Measurements from ENCODE around the gene ZBTB40. TPM values are rescaled to one million over a fixed set of nuclear protein-coding genes. Genes with fewer than 3 reads are reported as not detected.

The ZBTB40 gene
- total and polyA plus RNA-seq, 2 of the 13 experiments (the other 11 are each of a cell fraction or from before 2014, with no cell fraction given), result 8.8 to 16.5 TPM

DNA sequence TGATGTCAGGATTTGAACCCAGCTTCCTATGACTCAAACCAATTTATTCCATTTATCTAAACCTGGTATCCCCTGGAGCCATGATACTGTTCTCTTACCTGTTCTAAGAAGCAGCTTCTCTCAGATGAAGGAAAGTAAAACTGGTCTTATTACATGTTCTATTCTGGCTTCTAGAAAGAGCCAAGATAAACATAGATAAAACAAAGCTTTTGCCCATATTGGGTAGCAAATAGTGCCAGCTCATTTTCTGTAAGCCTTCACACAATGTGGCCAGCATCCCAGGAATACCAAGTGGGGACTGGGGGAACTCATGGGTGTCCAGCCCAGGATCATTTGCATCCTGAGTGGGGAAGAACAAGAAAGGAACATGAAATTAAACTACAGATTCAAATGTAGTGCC, 58.2 kb downstream of the ZBTB40 start:
- ATAC-seq, result no peak
- CTCF ChIA-PET (ENCODE audit: low intra/inter-chr PET ratio, low total read pairs), result no interaction called here

DNA sequence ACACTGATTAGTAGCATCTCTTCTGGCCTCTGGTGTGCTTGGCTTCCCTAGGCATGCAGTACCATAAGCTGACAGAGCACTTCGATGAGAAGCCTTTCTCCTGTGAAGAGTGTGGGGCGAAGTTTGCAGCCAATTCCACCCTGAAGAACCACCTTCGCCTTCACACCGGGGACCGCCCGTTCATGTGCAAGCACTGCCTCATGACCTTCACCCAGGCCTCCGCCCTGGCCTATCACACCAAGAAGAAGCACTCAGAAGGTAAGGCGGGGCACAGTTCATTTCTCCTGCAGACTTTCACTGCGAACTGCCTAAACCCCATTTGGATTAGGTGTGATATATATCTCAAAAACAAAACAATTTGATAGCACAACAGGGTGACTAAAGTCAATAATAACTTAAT, 61.2 kb downstream of the ZBTB40 start:
- Histone ChIP-seq H3K9me3 (ENCODE audit: low read length) (no peaks in the 10 kb centered on the region), H3K9ac (ENCODE audit: insufficient read depth, low read depth, low read length) (no peak overlapping the region), H3K4me3 (replicated peaks in 1 of 3; ENCODE audit: insufficient read depth in 1 of 3, low read depth in 2 of 3, low read length in 3 of 3) (no peak overlapping the region), H3K4me1 (ENCODE audit: insufficient read depth, low read length) (no peaks in the 10 kb centered on the region), H3K79me2 (ENCODE audit: insufficient read depth, low read length) (no peaks in the 10 kb centered on the region), H4K20me1 (ENCODE audit: insufficient read depth, low read length) (no peaks in the 10 kb centered on the region), H3K27ac (ENCODE audit: extremely low read length, insufficient read depth, low read length) (no peak overlapping the region), H2AFZ (ENCODE audit: low read length) (no peak overlapping the region), H3K36me3 (replicated peaks in 1 of 2; ENCODE audit: control insufficient read depth in 1 of 2, insufficient read depth in 2 of 2, low read length in 2 of 2) (peaks cover 25 to 90% of the 10 kb centered on the region in 2 experiments), H3K4me2 (ENCODE audit: low read depth, low read length) (no peak overlapping the region), H3K27me3 (ENCODE audit: control insufficient read depth in 1 of 2, insufficient read depth in 2 of 2, low read length in 2 of 2) (no peaks in the 10 kb centered on the region)
- in situ Hi-C loops (cut with HindIII; ENCODE audit: extremely low pct_ligation_motif_present, low pct_unique_long_range_greater_than_20kb) (no loop called here), intact Hi-C loops (cut with micrococcal nuclease; ENCODE audit: unreplicated experiment) (no loop called here)
- no TSS peak for BruUV-seq (replicated peaks)
- 97% methylated on average over 8 of the region's 9 CpGs for WGBS (ENCODE audit: low lambda C conversion rate)
- no peak for FAIRE-seq
- no peak for DNase-seq (ENCODE audit: low spot score)
- POLR2A ChIA-PET, result no interaction called here
- CTCF ChIA-PET (ENCODE audit: low intra/inter-chr PET ratio, low total read pairs), result no interaction called here
- ATAC-seq, result no peak
- TF ChIP-seq ZBTB42 (CRISPR knock-in tag; IDR thresholded peaks at IDR 0.05) (no peak), ZNF607 (CRISPR knock-in tag; IDR thresholded peaks at IDR 0.05; ENCODE audit: borderline replicate concordance) (no peak), ZNF83 (CRISPR knock-in tag; IDR thresholded peaks at IDR 0.05; ENCODE audit: borderline replicate concordance) (no peak), ESRRA (CRISPR knock-in tag; IDR thresholded peaks at IDR 0.05; ENCODE audit: low read depth) (no peak)
- TF ChIP-seq, protein P1, sequence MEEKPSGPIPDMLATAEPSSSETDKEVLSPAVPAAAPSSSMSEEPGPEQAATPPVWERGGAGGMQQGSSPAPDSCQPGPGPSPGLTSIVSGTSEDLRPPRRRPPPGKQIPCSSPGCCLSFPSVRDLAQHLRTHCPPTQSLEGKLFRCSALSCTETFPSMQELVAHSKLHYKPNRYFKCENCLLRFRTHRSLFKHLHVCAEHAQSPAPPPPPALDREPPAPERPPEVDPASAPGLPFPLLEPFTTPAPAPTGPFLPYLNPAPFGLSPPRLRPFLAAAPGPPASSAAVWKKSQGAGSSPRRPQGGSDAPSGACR (CRISPR knock-in tag; IDR thresholded peaks at IDR 0.05), result no peak
- TF ChIP-seq, protein P2, sequence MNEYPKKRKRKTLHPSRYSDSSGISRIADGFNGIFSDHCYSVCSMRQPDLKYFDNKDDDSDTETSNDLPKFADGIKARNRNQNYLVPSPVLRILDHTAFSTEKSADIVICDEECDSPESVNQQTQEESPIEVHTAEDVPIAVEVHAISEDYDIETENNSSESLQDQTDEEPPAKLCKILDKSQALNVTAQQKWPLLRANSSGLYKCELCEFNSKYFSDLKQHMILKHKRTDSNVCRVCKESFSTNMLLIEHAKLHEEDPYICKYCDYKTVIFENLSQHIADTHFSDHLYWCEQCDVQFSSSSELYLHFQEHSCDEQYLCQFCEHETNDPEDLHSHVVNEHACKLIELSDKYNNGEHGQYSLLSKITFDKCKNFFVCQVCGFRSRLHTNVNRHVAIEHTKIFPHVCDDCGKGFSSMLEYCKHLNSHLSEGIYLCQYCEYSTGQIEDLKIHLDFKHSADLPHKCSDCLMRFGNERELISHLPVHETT (CRISPR knock-in tag; conservative IDR thresholded peaks at IDR 0.05), result no peak
- TF ChIP-seq, protein P3, sequence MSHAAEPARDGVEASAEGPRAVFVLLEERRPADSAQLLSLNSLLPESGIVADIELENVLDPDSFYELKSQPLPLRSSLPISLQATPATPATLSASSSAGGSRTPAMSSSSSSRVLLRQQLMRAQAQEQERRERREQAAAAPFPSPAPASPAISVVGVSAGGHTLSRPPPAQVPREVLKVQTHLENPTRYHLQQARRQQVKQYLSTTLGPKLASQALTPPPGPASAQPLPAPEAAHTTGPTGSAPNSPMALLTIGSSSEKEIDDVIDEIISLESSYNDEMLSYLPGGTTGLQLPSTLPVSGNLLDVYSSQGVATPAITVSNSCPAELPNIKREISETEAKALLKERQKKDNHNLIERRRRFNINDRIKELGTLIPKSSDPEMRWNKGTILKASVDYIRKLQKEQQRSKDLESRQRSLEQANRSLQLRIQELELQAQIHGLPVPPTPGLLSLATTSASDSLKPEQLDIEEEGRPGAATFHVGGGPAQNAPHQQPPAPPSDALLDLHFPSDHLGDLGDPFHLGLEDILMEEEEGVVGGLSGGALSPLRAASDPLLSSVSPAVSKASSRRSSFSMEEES (CRISPR knock-in tag; IDR thresholded peaks at IDR 0.05), result no peak

More for the DNA sequence above, 58.2 kb downstream of the ZBTB40 start:
- no peaks in the 10 kb centered on the region for H4K20me1 ChIP-seq (ENCODE audit: insufficient read depth, low read length)
- no peak overlapping the region for H2AFZ ChIP-seq (ENCODE audit: low read length)
- in situ Hi-C loops (cut with HindIII; ENCODE audit: extremely low pct_ligation_motif_present, low pct_unique_long_range_greater_than_20kb), result no loop called here
- H3K9me3 ChIP-seq (ENCODE audit: low read length), result no peaks in the 10 kb centered on the region
- TF ChIP-seq, protein P4, sequence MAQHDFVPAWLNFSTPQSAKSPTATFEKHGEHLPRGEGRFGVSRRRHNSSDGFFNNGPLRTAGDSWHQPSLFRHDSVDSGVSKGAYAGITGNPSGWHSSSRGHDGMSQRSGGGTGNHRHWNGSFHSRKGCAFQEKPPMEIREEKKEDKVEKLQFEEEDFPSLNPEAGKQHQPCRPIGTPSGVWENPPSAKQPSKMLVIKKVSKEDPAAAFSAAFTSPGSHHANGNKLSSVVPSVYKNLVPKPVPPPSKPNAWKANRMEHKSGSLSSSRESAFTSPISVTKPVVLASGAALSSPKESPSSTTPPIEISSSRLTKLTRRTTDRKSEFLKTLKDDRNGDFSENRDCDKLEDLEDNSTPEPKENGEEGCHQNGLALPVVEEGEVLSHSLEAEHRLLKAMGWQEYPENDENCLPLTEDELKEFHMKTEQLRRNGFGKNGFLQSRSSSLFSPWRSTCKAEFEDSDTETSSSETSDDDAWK (CRISPR knock-in tag; IDR thresholded peaks at IDR 0.05), result no peak
- TF ChIP-seq MEIS2 (CRISPR knock-in tag; IDR thresholded peaks at IDR 0.05), result no peak
- TF ChIP-seq RFX5 (IDR thresholded peaks at IDR 0.05; ENCODE audit: low read depth, low read length), result no peak
- TF ChIP-seq MAFK (conservative IDR thresholded peaks at IDR 0.05 in 1 of 2, IDR thresholded peaks at IDR 0.05 in 1 of 2; ENCODE audit: low read length in 2 of 2), result no peak
- no peak for TF ChIP-seq RBAK (CRISPR knock-in tag; IDR thresholded peaks at IDR 0.05)
- TF ChIP-seq MED8 (CRISPR knock-in tag; IDR thresholded peaks at IDR 0.05; ENCODE audit: insufficient replicate concordance), result no peak
- TF ChIP-seq, protein P5, sequence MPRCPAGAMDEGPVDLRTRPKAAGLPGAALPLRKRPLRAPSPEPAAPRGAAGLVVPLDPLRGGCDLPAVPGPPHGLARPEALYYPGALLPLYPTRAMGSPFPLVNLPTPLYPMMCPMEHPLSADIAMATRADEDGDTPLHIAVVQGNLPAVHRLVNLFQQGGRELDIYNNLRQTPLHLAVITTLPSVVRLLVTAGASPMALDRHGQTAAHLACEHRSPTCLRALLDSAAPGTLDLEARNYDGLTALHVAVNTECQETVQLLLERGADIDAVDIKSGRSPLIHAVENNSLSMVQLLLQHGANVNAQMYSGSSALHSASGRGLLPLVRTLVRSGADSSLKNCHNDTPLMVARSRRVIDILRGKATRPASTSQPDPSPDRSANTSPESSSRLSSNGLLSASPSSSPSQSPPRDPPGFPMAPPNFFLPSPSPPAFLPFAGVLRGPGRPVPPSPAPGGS (CRISPR knock-in tag; IDR thresholded peaks at IDR 0.05), result no peak
- TF ChIP-seq KMT2B (CRISPR knock-in tag; IDR thresholded peaks at IDR 0.05), result no peak
- no peak for TF ChIP-seq TCF7L2 (IDR thresholded peaks at IDR 0.05; ENCODE audit: low read depth, low read length)
- no peak for TF ChIP-seq FOXA3 (CRISPR knock-in tag; IDR thresholded peaks at IDR 0.05)
- no peaks in the 10 kb centered on the region for H3K79me2 ChIP-seq (ENCODE audit: insufficient read depth, low read length)
- H3K27ac ChIP-seq (ENCODE audit: extremely low read length, insufficient read depth, low read length), result no peak overlapping the region
- H3K4me2 ChIP-seq (ENCODE audit: low read depth, low read length), result no peak overlapping the region
- H3K27me3 ChIP-seq (ENCODE audit: control insufficient read depth in 1 of 2, insufficient read depth in 2 of 2, low read length in 2 of 2), result no peaks in the 10 kb centered on the region
- intact Hi-C loops (cut with micrococcal nuclease; ENCODE audit: unreplicated experiment), result no loop called here
- no TSS peak for BruUV-seq (replicated peaks)
- H3K9ac ChIP-seq (ENCODE audit: insufficient read depth, low read depth, low read length), result no peak overlapping the region
- H3K36me3 ChIP-seq (replicated peaks in 1 of 2; ENCODE audit: control insufficient read depth in 1 of 2, insufficient read depth in 2 of 2, low read length in 2 of 2), result peaks cover 25 to 83% of the 10 kb centered on the region in 2 experiments
- POLR2A ChIA-PET, result no interaction called here
- no peaks in the 10 kb centered on the region for H3K4me1 ChIP-seq (ENCODE audit: insufficient read depth, low read length)
- no peak overlapping the region for H3K4me3 ChIP-seq (replicated peaks in 1 of 3; ENCODE audit: insufficient read depth in 1 of 3, low read depth in 2 of 3, low read length in 3 of 3)
- FAIRE-seq (no peak), DNase-seq (ENCODE audit: low spot score) (no peak)

All from HepG2 (cell line).